ENCODE results near the gene COL1A2.

The COL1A2 gene

GRCh38 chr7:94425546-94425945 is 30.9 kb downstream of the COL1A2 start:
- peaks cover 45% of the 10 kb centered on the region for H3K4me1 ChIP-seq (ENCODE audit: control insufficient read depth, insufficient read depth, low read length)
- no peak overlapping the region for H3K4me2 ChIP-seq (ENCODE audit: low read length)
- no peak overlapping the region for H3K4me3 ChIP-seq (ENCODE audit: low read length)
- H3K9ac ChIP-seq (ENCODE audit: low read depth, low read length), result peak overlapping the region; percentile 6
- H3K36me3 ChIP-seq (ENCODE audit: insufficient read depth, low read length), result peaks cover 96% of the 10 kb centered on the region
- no peaks in the 10 kb centered on the region for H3K9me3 ChIP-seq (replicated peaks; ENCODE audit: low read length)
- no peaks in the 10 kb centered on the region for H3K27me3 ChIP-seq (ENCODE audit: control insufficient read depth, insufficient read depth, low read length)

DNA sequence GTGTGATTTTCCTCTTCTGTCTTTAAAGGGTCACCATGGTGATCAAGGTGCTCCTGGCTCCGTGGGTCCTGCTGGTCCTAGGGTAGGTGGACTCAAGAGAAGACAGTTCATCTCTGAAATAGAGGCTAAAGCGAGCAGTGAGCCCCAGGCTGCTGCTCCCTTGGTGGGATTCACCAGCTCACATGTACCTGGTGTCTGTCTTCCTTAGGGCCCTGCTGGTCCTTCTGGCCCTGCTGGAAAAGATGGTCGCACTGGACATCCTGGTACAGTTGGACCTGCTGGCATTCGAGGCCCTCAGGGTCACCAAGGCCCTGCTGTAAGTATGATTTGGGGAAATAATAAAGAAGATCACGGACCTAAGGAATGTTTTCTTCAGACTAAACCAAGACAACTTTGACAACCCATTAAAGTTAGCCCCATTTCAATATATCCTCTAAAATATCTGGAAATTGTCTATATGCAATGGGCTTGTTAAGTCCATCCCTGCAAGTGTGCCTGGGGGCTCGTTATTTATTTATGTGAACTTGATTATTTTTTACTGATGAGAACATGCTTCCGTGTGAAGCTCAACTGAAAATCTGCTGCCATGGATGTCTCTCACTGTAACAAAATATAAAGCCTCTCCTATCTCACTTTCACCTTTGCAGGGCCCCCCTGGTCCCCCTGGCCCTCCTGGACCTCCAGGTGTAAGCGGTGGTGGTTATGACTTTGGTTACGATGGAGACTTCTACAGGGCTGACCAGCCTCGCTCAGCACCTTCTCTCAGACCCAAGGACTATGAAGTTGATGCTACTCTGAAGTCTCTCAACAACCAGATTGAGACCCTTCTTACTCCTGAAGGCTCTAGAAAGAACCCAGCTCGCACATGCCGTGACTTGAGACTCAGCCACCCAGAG is 32.5 kb downstream of the COL1A2 start:
- Histone ChIP-seq H3K4me3 (ENCODE audit: low read length) (no peak overlapping the region), H3K36me3 (ENCODE audit: insufficient read depth, low read length) (peaks cover 88% of the 10 kb centered on the region), H3K4me1 (ENCODE audit: control insufficient read depth, insufficient read depth, low read length) (peaks cover 28% of the 10 kb centered on the region), H3K9me3 (replicated peaks; ENCODE audit: low read length) (no peaks in the 10 kb centered on the region), H3K27me3 (ENCODE audit: control insufficient read depth, insufficient read depth, low read length) (no peaks in the 10 kb centered on the region), H3K4me2 (ENCODE audit: low read length) (no peak overlapping the region), H3K9ac (ENCODE audit: low read depth, low read length) (no peak overlapping the region)

DNA sequence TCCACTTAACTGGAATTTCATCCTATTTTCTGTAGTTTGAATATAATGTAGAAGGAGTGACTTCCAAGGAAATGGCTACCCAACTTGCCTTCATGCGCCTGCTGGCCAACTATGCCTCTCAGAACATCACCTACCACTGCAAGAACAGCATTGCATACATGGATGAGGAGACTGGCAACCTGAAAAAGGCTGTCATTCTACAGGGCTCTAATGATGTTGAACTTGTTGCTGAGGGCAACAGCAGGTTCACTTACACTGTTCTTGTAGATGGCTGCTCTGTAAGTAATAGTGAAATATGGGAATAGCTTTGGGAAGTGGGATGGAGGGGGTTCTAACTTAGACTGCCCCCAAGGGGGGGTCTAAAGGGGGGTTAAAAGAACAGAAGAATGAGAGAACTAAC is 34.5 kb downstream of the COL1A2 start:
- no peak overlapping the region for H3K4me2 ChIP-seq (ENCODE audit: low read length)
- H3K4me1 ChIP-seq (ENCODE audit: control insufficient read depth, insufficient read depth, low read length), result peaks cover 11% of the 10 kb centered on the region
- H3K9ac ChIP-seq (ENCODE audit: low read depth, low read length), result no peak overlapping the region
- H3K27me3 ChIP-seq (ENCODE audit: control insufficient read depth, insufficient read depth, low read length), result no peaks in the 10 kb centered on the region
- H3K9me3 ChIP-seq (replicated peaks; ENCODE audit: low read length), result no peaks in the 10 kb centered on the region
- peaks cover 71% of the 10 kb centered on the region for H3K36me3 ChIP-seq (ENCODE audit: insufficient read depth, low read length)
- H3K4me3 ChIP-seq (ENCODE audit: low read length), result no peak overlapping the region

GRCh38 chr7:94431176-94431575 is 36.5 kb downstream of the COL1A2 start:
- no peaks in the 10 kb centered on the region for H3K27me3 ChIP-seq (ENCODE audit: control insufficient read depth, insufficient read depth, low read length)
- no peaks in the 10 kb centered on the region for H3K9me3 ChIP-seq (replicated peaks; ENCODE audit: low read length)
- H3K4me1 ChIP-seq (ENCODE audit: control insufficient read depth, insufficient read depth, low read length), result no peaks in the 10 kb centered on the region
- H3K9ac ChIP-seq (ENCODE audit: low read depth, low read length), result no peak overlapping the region
- H3K36me3 ChIP-seq (ENCODE audit: insufficient read depth, low read length), result peaks cover 51% of the 10 kb centered on the region
- no peak overlapping the region for H3K4me3 ChIP-seq (ENCODE audit: low read length)
- H3K4me2 ChIP-seq (ENCODE audit: low read length), result no peak overlapping the region

DNA sequence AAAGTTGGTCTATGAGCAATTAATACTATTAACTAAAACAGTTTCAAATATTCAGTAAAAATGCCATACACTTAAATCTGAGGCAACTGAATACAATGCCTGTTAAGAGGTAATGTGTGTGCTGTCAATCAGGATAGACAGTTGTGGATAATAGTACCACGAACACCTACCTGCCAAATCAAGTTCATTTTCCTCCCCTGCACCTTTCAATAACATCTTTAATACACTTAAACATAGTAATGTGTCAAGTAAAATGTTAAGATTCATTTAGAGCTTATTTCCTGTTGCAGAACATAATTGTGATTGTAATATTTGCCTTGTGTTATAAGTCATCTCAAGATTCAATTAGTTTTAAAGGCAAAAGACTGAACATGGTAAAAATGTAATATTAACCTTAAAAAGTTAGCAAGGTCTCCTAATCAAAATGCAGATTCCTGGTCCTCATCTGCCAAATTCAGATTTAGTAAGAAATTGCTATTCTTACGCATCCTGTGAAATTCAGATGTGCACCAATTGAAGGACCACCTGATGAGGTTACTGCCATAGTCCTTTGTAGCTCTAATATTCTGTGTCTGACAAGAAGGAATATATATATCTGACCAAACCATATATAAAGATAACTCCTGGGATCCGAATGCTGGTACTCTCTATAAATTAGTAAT is 37.1 kb downstream of the COL1A2 start:
- Histone ChIP-seq H3K27me3 (ENCODE audit: control insufficient read depth, insufficient read depth, low read length) (no peaks in the 10 kb centered on the region), H3K4me3 (ENCODE audit: low read length) (no peak overlapping the region), H3K9ac (ENCODE audit: low read depth, low read length) (no peak overlapping the region), H3K4me2 (ENCODE audit: low read length) (no peak overlapping the region), H3K4me1 (ENCODE audit: control insufficient read depth, insufficient read depth, low read length) (no peaks in the 10 kb centered on the region), H3K36me3 (ENCODE audit: insufficient read depth, low read length) (peaks cover 45% of the 10 kb centered on the region), H3K9me3 (replicated peaks; ENCODE audit: low read length) (no peaks in the 10 kb centered on the region)

DNA sequence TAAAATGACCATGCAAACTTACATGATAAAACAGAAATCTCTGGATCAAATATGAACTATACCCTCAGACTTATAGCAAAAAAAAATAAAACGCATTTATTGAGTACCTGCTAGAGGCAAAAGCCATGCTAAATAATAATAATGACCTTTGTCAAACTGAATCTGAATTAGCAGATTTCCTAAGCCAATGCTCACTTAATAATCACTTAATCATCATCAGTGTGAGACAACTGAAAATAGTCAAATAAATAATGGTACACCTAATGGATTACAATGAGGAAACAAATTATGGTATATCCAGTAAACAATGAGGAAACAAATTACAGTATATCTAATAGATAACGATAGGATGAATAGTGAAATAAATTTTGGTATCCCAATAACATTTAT is 37.6 kb downstream of the COL1A2 start:
- Histone ChIP-seq H3K4me1 (ENCODE audit: control insufficient read depth, insufficient read depth, low read length) (no peaks in the 10 kb centered on the region), H3K36me3 (ENCODE audit: insufficient read depth, low read length) (peaks cover 40% of the 10 kb centered on the region), H3K4me3 (ENCODE audit: low read length) (no peak overlapping the region), H3K9ac (ENCODE audit: low read depth, low read length) (no peak overlapping the region), H3K4me2 (ENCODE audit: low read length) (no peak overlapping the region), H3K27me3 (ENCODE audit: control insufficient read depth, insufficient read depth, low read length) (no peaks in the 10 kb centered on the region), H3K9me3 (replicated peaks; ENCODE audit: low read length) (no peaks in the 10 kb centered on the region)

DNA sequence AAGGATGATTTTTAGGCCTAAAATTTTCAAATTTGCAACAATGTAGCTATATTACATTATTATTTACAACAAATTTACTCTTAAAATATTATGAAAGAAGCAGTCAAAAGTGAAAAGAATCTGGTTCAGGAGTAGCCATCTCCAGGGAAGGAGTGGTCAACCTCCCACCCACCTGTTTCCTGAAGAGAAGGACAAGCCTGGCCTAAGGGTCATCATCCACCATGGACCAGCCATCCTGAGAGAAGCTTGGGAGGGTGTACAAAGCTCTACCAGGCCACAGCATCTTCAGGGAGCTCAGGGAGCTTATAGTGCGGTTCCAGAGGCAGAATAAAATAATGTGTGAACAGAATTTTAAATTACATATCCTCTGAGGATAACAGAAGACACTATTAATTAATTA is 38.1 kb downstream of the COL1A2 start:
- no peak overlapping the region for H3K4me3 ChIP-seq (ENCODE audit: low read length)
- H3K9ac ChIP-seq (ENCODE audit: low read depth, low read length), result no peak overlapping the region
- no peaks in the 10 kb centered on the region for H3K9me3 ChIP-seq (replicated peaks; ENCODE audit: low read length)
- H3K36me3 ChIP-seq (ENCODE audit: insufficient read depth, low read length), result peaks cover 35% of the 10 kb centered on the region
- no peaks in the 10 kb centered on the region for H3K27me3 ChIP-seq (ENCODE audit: control insufficient read depth, insufficient read depth, low read length)
- H3K4me1 ChIP-seq (ENCODE audit: control insufficient read depth, insufficient read depth, low read length), result no peaks in the 10 kb centered on the region
- H3K4me2 ChIP-seq (ENCODE audit: low read length), result no peak overlapping the region

DNA sequence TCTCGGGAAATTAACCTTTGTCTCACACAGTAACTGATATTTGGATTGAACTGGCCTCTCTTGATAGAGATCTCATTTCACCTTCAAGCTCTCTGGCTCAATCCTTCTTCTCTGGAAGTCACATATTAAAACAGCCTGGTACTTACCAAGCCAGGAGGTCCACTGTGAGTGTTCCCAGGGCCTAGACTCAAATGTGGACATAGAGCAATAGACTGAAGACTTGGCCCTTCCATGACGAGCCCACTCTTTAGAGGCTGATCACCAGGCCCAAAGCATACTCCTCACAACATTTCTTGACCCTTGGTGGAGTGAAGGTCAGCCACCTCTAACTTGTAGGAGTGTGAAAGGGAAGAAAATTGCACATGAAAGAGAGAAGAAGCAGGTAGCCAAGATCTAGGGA is 38.5 kb downstream of the COL1A2 start:
- H3K9ac ChIP-seq (ENCODE audit: low read depth, low read length), result no peak overlapping the region
- H3K4me1 ChIP-seq (ENCODE audit: control insufficient read depth, insufficient read depth, low read length), result no peaks in the 10 kb centered on the region
- H3K36me3 ChIP-seq (ENCODE audit: insufficient read depth, low read length), result peaks cover 31% of the 10 kb centered on the region
- no peaks in the 10 kb centered on the region for H3K9me3 ChIP-seq (replicated peaks; ENCODE audit: low read length)
- H3K4me3 ChIP-seq (ENCODE audit: low read length), result no peak overlapping the region
- H3K4me2 ChIP-seq (ENCODE audit: low read length), result no peak overlapping the region
- no peaks in the 10 kb centered on the region for H3K27me3 ChIP-seq (ENCODE audit: control insufficient read depth, insufficient read depth, low read length)

DNA sequence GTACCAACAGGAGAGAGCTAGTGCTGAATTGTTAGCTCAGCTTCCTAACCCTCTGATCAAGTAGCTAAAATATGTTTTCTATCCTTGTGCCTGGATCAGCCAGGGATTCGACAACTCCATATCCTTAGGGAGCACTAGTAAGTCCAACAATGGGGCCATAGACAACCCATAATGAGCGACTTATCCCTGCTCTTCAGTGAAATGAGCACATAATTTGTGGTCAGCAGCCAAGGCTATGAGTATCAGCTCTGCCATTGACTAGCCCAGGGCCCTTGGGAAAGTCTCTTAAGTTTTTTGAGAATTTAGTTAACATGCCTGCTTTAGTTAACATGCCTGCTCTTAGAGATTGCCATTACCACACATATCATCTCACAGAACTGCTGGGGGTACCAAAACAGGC is 39.3 kb downstream of the COL1A2 start:
- Histone ChIP-seq H3K36me3 (ENCODE audit: insufficient read depth, low read length) (peaks cover 23% of the 10 kb centered on the region), H3K4me3 (ENCODE audit: low read length) (no peak overlapping the region), H3K27me3 (ENCODE audit: control insufficient read depth, insufficient read depth, low read length) (no peaks in the 10 kb centered on the region), H3K9me3 (replicated peaks; ENCODE audit: low read length) (no peaks in the 10 kb centered on the region), H3K4me1 (ENCODE audit: control insufficient read depth, insufficient read depth, low read length) (no peaks in the 10 kb centered on the region), H3K4me2 (ENCODE audit: low read length) (no peak overlapping the region), H3K9ac (ENCODE audit: low read depth, low read length) (no peak overlapping the region)

DNA sequence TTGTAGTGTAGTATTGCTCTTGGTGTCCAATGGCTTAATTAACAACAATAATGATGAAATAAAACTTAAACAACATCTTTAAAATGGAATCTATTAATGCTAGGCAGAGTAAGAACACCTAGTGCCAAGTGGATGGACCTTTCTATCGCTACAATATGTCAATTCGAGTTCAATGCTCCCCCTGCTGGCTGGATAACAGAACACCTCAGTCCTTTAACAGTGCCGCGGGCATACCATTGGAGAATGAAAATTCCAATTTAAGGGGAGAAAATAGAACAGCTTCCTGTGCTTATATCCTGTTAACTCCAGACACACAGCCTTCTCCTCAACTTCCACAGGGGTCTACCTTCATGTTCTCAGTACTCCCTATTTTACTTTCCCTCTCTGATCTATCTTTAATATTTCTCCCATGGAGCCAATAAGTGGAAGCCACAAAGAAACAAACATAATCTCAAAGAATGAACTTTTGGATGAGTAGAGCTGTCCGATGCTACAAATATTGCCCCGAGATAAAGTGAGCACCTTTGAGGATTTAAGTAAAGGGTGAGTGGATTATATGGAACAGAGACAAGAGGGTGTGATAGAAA is 41.4 kb downstream of the COL1A2 start:
- Histone ChIP-seq H3K4me2 (ENCODE audit: low read length) (no peak overlapping the region), H3K4me1 (ENCODE audit: control insufficient read depth, insufficient read depth, low read length) (no peaks in the 10 kb centered on the region), H3K36me3 (ENCODE audit: insufficient read depth, low read length) (peaks cover 3% of the 10 kb centered on the region), H3K9me3 (replicated peaks; ENCODE audit: low read length) (no peaks in the 10 kb centered on the region), H3K27me3 (ENCODE audit: control insufficient read depth, insufficient read depth, low read length) (no peaks in the 10 kb centered on the region), H3K4me3 (ENCODE audit: low read length) (no peak overlapping the region), H3K9ac (ENCODE audit: low read depth, low read length) (no peak overlapping the region)

- Histone ChIP-seq H3K36me3 (ENCODE audit: insufficient read depth, low read length) (no peaks in the 10 kb centered on the region), H3K9me3 (replicated peaks; ENCODE audit: low read length) (no peaks in the 10 kb centered on the region), H3K9ac (ENCODE audit: low read depth, low read length) (no peak overlapping the region), H3K4me2 (ENCODE audit: low read length) (no peak overlapping the region), H3K4me1 (ENCODE audit: control insufficient read depth, insufficient read depth, low read length) (no peaks in the 10 kb centered on the region), H3K4me3 (ENCODE audit: low read length) (no peak overlapping the region), H3K27me3 (ENCODE audit: control insufficient read depth, insufficient read depth, low read length) (no peaks in the 10 kb centered on the region)
These were observed 42.0 kb downstream of the COL1A2 start for GRCh38 chr7:94436700-94437099.
